ENCODE results near the gene TUFT1. TPM values are rescaled to one million over a fixed set of nuclear protein-coding genes. Genes with fewer than 3 reads are reported as not detected.
A peak's percentile ranks its signal among the peaks of the same experiment; 100 is the strongest.

Gene TUFT1
- total and polyA plus RNA-seq, 11 donors = 2.1 to 13.6 (median 4.3) TPM

GRCh38 chr1:151547119-151547899 lies 7.2 kb downstream of the TUFT1 start:
- peak overlapping the region in 3 of 12 donors; percentile 16 to 67 (median 19) for H3K27ac ChIP-seq
- ATAC-seq (peak; percentile 76 to 95 (median 89)), DNase-seq (peak in 4 of 5 donors; percentile 29 to 47 (median 46))
- H3K36me3 ChIP-seq = no peaks in the 10 kb centered on the region
- intact Hi-C loops (cut with DNase I) = loop anchor here in 1 of 10 donors (10.0 kb wide), 1 partner anchor 103 kb away; no protein-coding TSS in a partner anchor
- 56 to 60% (median 57%) methylated on average over 7 of the region's 7 CpGs for WGBS, 4 donors
- peaks cover 0 to 18% (median 5%) of the 10 kb centered on the region in 12 donors for H3K4me1 ChIP-seq
- peak overlapping the region in 1 of 12 donors; percentile 21 for H3K4me3 ChIP-seq
- no peaks in the 10 kb centered on the region for H3K9me3 ChIP-seq
- H3K27me3 ChIP-seq = no peaks in the 10 kb centered on the region
- TF ChIP-seq CTCF (IDR thresholded peaks at IDR 0.05) (no peak), POLR2A (IDR thresholded peaks at IDR 0.05) (no peak)

GRCh38 chr1:151547900-151548230 lies 7.8 kb downstream of the TUFT1 start:
- no peaks in the 10 kb centered on the region for H3K36me3 ChIP-seq
- no peak for ATAC-seq
- peak overlapping the region in 2 of 12 donors; percentile 5 to 67 for H3K27ac ChIP-seq
- peaks cover 0 to 14% (median 5%) of the 10 kb centered on the region in 12 donors for H3K4me1 ChIP-seq
- no peaks in the 10 kb centered on the region for H3K9me3 ChIP-seq
- H3K4me3 ChIP-seq = no peak overlapping the region
- no peaks in the 10 kb centered on the region for H3K27me3 ChIP-seq
- intact Hi-C loops (cut with DNase I) = loop anchor here in 1 of 10 donors (10.0 kb wide), 1 partner anchor 103 kb away; no protein-coding TSS in a partner anchor
- TF ChIP-seq CTCF (IDR thresholded peaks at IDR 0.05) (no peak), POLR2A (IDR thresholded peaks at IDR 0.05) (no peak)
- 95 to 99% (median 96%) methylated on average over 3 of the region's 3 CpGs for WGBS, 4 donors
- no peak for DNase-seq

- no peaks in the 10 kb centered on the region for H3K36me3 ChIP-seq
- no peak overlapping the region for H3K27ac ChIP-seq
- ATAC-seq (no peak), DNase-seq (no peak)
- intact Hi-C loops (cut with DNase I) = loop anchor here in 1 of 10 donors (10.0 kb wide), 1 partner anchor 104 kb away; no protein-coding TSS in a partner anchor
- H3K4me3 ChIP-seq = no peak overlapping the region
- WGBS, 4 donors = 89 to 98% (median 94%) methylated on average over 2 of the region's 2 CpGs
- peaks cover 0 to 14% (median 5%) of the 10 kb centered on the region in 12 donors for H3K4me1 ChIP-seq
- H3K27me3 ChIP-seq = no peaks in the 10 kb centered on the region
- H3K9me3 ChIP-seq = no peaks in the 10 kb centered on the region
- no peak for TF ChIP-seq CTCF (IDR thresholded peaks at IDR 0.05)
- no peak for TF ChIP-seq POLR2A (IDR thresholded peaks at IDR 0.05)
Observed at GRCh38 chr1:151549199-151549598, 9.1 kb downstream of the TUFT1 start.

- WGBS, 4 donors = 91 to 93% (median 92%) methylated on average over 4 of the region's 4 CpGs
- TF ChIP-seq CTCF (IDR thresholded peaks at IDR 0.05) = no peak
- no peak for TF ChIP-seq POLR2A (IDR thresholded peaks at IDR 0.05)
- Histone ChIP-seq H3K9me3 (no peaks in the 10 kb centered on the region), H3K4me1 (no peaks in the 10 kb centered on the region), H3K27me3 (no peaks in the 10 kb centered on the region), H3K36me3 (no peaks in the 10 kb centered on the region), H3K27ac (no peak overlapping the region), H3K4me3 (no peak overlapping the region)
- intact Hi-C loops (cut with DNase I) = no loop called here
- DNase-seq = no peak
- ATAC-seq = no peak
Observed at GRCh38 chr1:151553659-151554058, 13.6 kb downstream of the TUFT1 start.

Data from heart left ventricle (tissue), 16 donors.